Spinal cord (tissue), 10 donors: ENCODE results near the gene GPX4. TPM values are rescaled to one million over a fixed set of nuclear protein-coding genes. Genes with fewer than 3 reads are reported as not detected.

Experiments
- DNase-seq, 6 donors: peaks; one replicate each; pipeline versions ENCODE4 v3.0.0 to v3.0.0-alpha.2; 2013 to 2015; ENCODE audit warnings: low spot score in 6 of 6, low read depth in 4 of 6
- H3K27ac ChIP-seq: one replicate; pipeline ENCODE4 v1.5.1; 2013; ENCODE audit warnings: low read depth, low read length, control low read depth
- H3K27me3 ChIP-seq: one replicate; pipeline ENCODE4 v1.6.1; 2013; ENCODE audit warnings: low read length; ENCODE audit not compliant: control insufficient read depth, insufficient read depth
- H3K36me3 ChIP-seq: one replicate; pipeline ENCODE4 v1.6.1; 2013; ENCODE audit warnings: low read length; ENCODE audit not compliant: control insufficient read depth, insufficient read depth
- H3K4me1 ChIP-seq: one replicate; pipeline ENCODE4 v1.6.1; 2013; ENCODE audit warnings: low read length; ENCODE audit not compliant: control insufficient read depth, insufficient read depth
- H3K4me3 ChIP-seq: one replicate; pipeline ENCODE4 v1.5.1; 2013; ENCODE audit warnings: low read depth, low read length, control low read depth
- H3K9me3 ChIP-seq: one replicate; pipeline ENCODE4 v1.6.1; 2013; ENCODE audit warnings: low read length; ENCODE audit not compliant: control insufficient read depth, insufficient read depth
- WGBS: methylation state at CpG from one replicate; pipeline ENCODE4 v1.1.5; 2013; ENCODE audit warnings: missing lambda C conversion rate; ENCODE audit not compliant: insufficient coverage; 5-methylcytosine and 5-hydroxymethylcytosine counted together
- polyA plus RNA-seq, 2 donors: library from polyadenylated mRNA; unstranded; fragments of 120-200 nt; gene quantifications; one replicate each; pipeline ENCODE4 v1.2.1, GENCODE V29; 2013; ENCODE audit not compliant: insufficient read length in 2 of 2
- total RNA-seq, 2 donors: library from RNA; depleted of rRNA in 1 of 2; stranded (reverse); fragments of 120-200 nt in 1 of 2; fragments of >200 nt in 1 of 2; gene quantifications; one replicate each; pipeline versions ENCODE4 v1.2.3 to v1.2.4, GENCODE V29; 2013 to 2014
- donor health status: healthy.

The GPX4 gene
- total and polyA plus RNA-seq, 4 donors: 123 to 452 (median 365) TPM

DNA sequence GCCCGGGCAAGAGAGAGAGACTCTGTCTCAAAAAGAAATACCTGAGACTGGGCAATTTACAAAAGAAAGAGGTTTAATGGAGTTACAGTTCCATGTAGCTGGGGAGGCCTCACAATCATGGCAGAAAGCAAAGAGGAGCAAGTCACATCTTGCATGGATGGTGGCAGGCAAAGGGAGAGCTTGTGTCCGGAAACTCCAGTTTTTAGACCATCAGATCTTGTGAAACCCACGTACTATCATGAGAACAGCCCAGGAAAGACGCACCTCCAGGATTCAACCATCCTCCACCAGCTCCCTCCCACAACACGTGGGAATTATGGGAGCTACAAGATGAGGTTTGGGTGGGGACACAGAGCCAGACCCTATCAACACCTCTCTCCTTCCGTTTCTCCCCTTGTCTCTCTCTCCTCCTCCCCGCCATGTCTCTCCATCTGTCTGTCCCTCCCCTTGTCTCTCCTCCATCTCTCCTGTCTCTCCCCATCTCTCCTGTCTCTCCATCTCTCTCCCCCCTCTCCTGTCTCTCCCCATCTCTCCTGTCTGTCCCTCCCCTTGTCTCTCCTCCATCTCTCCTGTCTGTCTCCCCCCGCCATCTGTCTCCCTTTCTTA lies 18.6 kb upstream of the GPX4 start:
- no peaks in the 10 kb centered on the region for H3K27me3 ChIP-seq

DNA sequence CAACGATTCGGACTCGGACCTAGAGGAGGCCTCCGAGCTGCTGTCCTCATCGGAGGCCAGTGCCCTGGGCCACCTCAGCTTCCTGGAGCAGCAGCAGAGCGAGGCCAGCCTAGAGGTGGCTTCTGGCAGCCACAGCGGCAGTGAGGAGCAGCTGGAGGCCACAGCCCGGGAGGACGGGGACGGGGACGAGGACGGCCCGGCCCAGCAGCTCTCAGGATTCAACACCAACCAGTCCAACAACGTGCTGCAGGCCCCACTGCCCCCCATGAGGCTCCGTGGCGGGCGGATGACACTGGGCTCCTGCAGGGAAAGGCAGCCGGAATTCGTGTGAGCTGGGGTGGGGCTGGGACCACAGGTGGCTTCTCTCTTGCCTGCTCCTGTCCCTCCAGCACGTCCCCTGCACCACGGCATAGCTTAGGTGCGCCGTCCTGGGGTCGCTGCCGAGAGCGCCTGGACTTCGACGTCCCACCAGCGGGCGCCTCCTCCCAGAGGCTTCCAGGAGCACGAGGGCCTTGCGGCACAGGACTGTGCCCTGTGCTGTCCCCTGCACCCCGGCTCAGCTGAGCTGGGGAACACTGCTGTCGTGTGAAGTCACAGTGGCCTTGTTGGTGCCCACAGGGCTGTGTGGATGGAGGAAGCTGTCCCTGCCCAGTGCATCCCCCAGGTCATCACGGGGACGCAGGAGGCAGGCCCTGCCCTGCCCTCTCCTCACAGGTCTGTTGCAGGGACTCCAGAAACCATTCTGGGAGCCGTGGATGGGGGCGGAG lies 17.9 kb upstream of the GPX4 start:
- WGBS: 77% methylated on average over 35 of the region's 38 CpGs
- Histone ChIP-seq H3K4me1 (peaks cover 8% of the 10 kb centered on the region), H3K27ac (no peak overlapping the region)

More for the DNA sequence above, 18.6 kb upstream of the GPX4 start:
- Histone ChIP-seq H3K4me3 (no peak overlapping the region), H3K36me3 (peaks cover 73% of the 10 kb centered on the region), H3K27ac (no peak overlapping the region), H3K9me3 (no peaks in the 10 kb centered on the region), H3K4me1 (peaks cover 8% of the 10 kb centered on the region)
- no peak for DNase-seq
- WGBS: 87% methylated on average over 7 of the region's 8 CpGs

DNA sequence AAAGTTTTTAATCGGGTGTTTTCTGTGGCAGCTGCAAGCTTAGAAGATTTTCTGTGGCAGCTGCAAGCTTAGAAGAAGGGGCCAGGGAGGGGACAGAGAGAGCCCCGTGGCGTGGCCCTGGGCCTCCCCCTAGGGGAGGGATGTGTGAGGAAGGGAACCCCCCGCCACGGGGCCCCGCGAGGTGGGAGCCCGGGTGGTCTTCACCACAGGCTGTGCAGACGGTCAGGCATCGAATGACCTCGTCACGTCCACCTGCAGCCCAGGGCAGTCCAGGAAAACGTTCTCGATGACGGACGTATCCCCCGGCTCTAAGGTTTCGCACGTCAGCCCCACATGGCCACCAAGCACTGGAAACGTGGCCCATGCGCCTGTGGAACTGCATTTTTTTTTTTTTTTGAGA lies 17.2 kb upstream of the GPX4 start:
- Histone ChIP-seq H3K4me3 (no peak overlapping the region), H3K9me3 (no peaks in the 10 kb centered on the region), H3K36me3 (peaks cover 80% of the 10 kb centered on the region), H3K27me3 (no peaks in the 10 kb centered on the region), H3K4me1 (peaks cover 8% of the 10 kb centered on the region), H3K27ac (no peak overlapping the region)
- WGBS: 69% methylated on average over 21 of the region's 21 CpGs
- DNase-seq: no peak

More for the DNA sequence above, 17.9 kb upstream of the GPX4 start:
- H3K4me3 ChIP-seq: no peak overlapping the region
- H3K27me3 ChIP-seq: no peaks in the 10 kb centered on the region
- peaks cover 73% of the 10 kb centered on the region for H3K36me3 ChIP-seq
- no peaks in the 10 kb centered on the region for H3K9me3 ChIP-seq
- no peak for DNase-seq

DNA sequence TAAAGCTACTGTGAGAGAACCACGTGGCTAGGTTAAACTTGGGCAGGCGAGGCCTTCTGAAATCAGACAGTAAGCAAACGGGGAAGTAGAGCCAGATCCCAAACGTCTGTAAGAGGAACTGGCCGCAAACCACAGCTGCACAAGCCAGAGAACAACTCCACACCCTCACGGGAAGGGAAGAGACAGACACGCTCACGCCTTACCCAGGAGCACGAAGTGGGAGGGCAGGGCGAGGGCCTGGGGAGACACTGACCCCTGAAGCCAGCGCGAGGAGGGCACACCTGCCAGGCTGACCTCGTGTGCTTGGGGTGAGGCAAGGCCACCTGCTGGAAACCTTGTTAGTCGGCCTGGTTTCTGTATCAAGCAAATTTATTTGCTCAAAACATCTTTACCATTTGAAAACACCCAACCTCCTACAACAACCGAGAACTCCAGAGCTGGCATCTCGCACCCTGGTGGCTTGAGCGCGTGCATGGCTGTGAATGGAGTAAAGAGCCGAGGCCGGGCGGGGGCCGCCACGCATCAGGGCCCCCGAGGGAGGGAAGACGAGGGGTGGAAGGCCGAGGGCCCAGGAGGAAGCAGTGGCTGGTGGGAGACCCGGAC lies 15.9 kb upstream of the GPX4 start:
- H3K36me3 ChIP-seq: peaks cover 90% of the 10 kb centered on the region
- H3K9me3 ChIP-seq: no peaks in the 10 kb centered on the region
- H3K4me3 ChIP-seq: no peak overlapping the region
- H3K4me1 ChIP-seq: no peaks in the 10 kb centered on the region
- DNase-seq: no peak
- no peaks in the 10 kb centered on the region for H3K27me3 ChIP-seq
- WGBS: 79% methylated on average over 23 of the region's 27 CpGs
- H3K27ac ChIP-seq: no peak overlapping the region

DNA sequence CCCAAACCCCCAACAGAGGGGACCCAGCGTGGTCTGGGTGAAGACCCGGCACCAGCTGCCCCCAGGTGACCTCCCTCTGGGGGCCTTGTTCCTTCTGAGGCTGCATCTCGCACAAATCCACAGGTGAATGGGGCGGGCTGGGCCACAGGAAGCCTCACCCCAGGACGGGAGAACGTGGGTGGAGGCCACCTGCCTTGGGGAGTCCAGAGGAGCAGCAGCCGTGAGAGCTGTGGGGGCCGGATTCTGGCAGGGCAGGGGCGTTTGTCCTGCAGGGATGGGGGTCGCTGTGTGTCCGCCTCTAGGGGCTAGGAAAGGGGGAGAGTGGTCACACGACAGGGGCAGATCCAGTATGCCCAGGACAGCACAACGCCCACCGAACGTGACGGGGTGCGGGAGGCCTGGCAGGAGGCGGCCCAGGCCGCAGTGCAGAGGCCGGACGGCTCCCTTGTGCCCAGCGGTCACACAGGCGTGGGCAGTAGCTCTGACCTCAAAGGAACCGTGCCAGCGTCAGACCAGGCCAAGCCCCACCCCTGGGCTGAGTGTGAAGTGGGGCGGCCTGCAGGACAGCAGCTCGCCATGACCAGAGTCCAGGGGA lies 15.3 kb upstream of the GPX4 start:
- WGBS: 92% methylated on average over 26 of the region's 27 CpGs
- H3K27me3 ChIP-seq: no peaks in the 10 kb centered on the region
- no peak for DNase-seq
- no peak overlapping the region for H3K27ac ChIP-seq
- H3K36me3 ChIP-seq: peaks cover 91% of the 10 kb centered on the region
- no peaks in the 10 kb centered on the region for H3K9me3 ChIP-seq
- H3K4me3 ChIP-seq: no peak overlapping the region
- H3K4me1 ChIP-seq: peaks cover 5% of the 10 kb centered on the region

DNA sequence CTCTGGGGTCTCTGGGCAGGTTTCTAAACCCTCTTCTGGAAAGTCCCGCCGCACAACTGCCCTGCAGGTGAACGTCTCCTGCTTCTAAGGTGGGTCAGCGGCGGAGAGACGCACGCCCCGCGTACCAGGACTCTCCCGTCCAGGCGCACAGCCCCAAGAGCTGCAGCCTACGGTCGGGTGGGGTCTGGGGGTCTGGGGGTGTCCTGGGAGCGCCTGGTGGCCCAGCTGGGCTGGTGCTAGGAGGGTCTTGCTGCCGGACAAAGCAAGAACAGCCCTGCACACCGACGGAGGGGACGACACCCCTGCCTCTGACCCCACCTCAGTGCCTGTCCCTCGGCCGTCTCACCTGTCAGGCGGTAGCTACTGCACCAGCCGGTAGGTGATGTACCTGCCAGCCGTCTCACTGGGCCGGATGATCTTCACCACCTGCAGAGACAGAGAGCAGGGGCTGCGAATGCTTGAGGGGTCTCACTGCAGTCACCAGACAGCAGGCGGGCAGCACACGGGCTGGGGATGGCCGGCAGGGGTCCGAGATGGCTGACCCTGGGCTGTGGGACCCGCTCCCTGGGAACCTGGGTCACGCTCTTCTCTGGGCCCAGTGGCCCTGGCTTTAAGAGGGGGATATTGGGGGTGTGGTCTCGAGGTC lies 14.5 kb upstream of the GPX4 start:
- Histone ChIP-seq H3K27me3 (no peaks in the 10 kb centered on the region), H3K4me1 (peaks cover 12% of the 10 kb centered on the region), H3K4me3 (no peak overlapping the region), H3K9me3 (no peaks in the 10 kb centered on the region), H3K36me3 (peaks cover 93% of the 10 kb centered on the region), H3K27ac (no peak overlapping the region)
- DNase-seq: no peak
- WGBS: 93% methylated on average over 29 of the region's 32 CpGs

DNA sequence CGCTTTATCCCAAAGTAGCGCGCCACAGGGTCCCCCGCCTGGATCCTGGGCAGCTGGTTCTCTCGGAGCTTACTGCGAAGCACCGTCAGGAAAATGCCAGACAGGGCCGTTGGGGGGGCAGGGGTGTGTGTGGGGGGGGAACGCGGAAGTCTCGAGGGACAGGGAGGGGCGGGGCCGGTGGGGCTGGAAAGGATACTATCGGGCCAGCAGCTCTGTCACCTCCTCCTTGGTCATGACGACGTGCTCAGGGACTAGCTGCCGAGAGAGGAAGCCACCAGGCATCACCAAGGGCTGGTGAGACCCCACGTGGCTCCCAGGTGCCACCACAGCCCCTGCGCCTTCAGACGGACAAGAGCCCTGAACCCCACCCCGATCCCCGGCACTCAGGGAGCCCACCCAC lies 13.9 kb upstream of the GPX4 start:
- no peak overlapping the region for H3K27ac ChIP-seq
- H3K9me3 ChIP-seq: no peaks in the 10 kb centered on the region
- WGBS: 88% methylated on average over 10 of the region's 22 CpGs
- no peak overlapping the region for H3K4me3 ChIP-seq
- DNase-seq: no peak
- peaks cover 90% of the 10 kb centered on the region for H3K36me3 ChIP-seq
- no peaks in the 10 kb centered on the region for H3K27me3 ChIP-seq
- peaks cover 16% of the 10 kb centered on the region for H3K4me1 ChIP-seq

DNA sequence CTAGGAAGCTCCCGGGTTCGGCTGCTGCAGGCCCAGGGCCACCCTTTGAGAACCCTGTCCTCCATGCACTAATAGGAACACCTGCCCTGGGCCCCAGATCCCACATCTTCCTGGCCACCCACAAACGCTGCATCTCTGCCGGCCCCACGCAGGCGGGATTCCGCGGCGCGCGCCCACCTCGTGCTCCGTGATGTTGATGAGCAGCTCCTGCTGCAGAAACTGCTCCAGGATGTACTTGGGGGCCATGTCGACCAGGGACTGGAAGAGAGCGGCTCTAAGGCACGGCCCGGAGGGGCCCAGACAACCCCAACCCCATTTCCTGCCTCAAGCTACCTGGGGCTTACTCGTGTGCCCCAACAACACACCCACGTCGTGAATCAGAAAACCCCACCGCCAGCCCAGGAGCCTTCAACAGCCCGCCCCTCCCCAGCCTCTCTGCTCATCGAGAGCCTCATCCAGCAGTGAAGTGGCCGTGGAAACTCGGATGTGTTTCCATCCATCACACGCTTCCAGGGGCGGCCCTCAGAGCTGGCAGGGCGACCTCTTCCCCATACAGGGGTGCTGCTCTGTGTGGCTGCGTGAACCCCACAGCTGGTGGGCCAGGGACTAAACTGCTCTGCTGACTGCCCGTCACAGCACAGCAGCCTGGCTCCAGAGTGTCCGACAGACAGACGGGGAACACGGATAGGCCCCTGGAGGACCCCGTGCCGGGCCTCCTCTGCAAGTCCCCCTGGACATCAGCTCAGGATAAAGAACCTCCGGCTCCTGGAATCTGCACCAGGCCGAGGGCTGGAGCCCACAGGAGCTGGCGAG lies 12.9 kb upstream of the GPX4 start:
- peaks cover 82% of the 10 kb centered on the region for H3K36me3 ChIP-seq
- H3K4me3 ChIP-seq: no peak overlapping the region
- no peaks in the 10 kb centered on the region for H3K27me3 ChIP-seq
- no peak overlapping the region for H3K27ac ChIP-seq
- H3K4me1 ChIP-seq: peaks cover 22% of the 10 kb centered on the region
- no peaks in the 10 kb centered on the region for H3K9me3 ChIP-seq
- DNase-seq: no peak
- 95% methylated on average over 38 of the region's 38 CpGs for WGBS
